K562 (cell line): ENCODE measurements around the gene MBD6. TPM values are rescaled to one million over a fixed set of nuclear protein-coding genes. Genes with fewer than 3 reads are reported as not detected.

ENCODE experiments used
- CREM ChIP-seq: IDR thresholded peaks from 2 replicates; pipeline ENCODE4 v1.6.1; 2014; ENCODE audit warnings: antibody characterized with exemption, low read depth
- DACH1 ChIP-seq: fragments of 450-650 bp; IDR thresholded peaks from 2 replicates; pipeline ENCODE4 v1.6.1; 2018; ENCODE audit not compliant: partially characterized antibody
- ELK1 ChIP-seq: sonication (generic); formaldehyde crosslinking; IDR thresholded peaks from 2 replicates; pipeline ENCODE4 v1.8.1; 2022; ENCODE audit warnings: missing genetic modification reagents
- FOXK1 ChIP-seq: sonication (generic); formaldehyde crosslinking; IDR thresholded peaks from 2 replicates; pipeline ENCODE4 v1.8.0; 2022; ENCODE audit warnings: missing genetic modification reagents, mild to moderate bottlenecking, borderline replicate concordance
- GTF2F1 ChIP-seq: IDR thresholded peaks from 2 replicates; pipeline ENCODE4 v1.6.1; 2011; ENCODE audit warnings: low read depth, low read length, improper control_type of control experiment
- HMBOX1 ChIP-seq: sonication (generic); IDR thresholded peaks from 2 replicates; pipeline ENCODE4 v1.6.1; 2016
- KDM5B ChIP-seq: fragments of 200-600 bp; sonication (generic); IDR thresholded peaks from 2 replicates; pipeline ENCODE4 v1.6.1; 2012; ENCODE audit warnings: low read depth, mild to moderate bottlenecking, moderate library complexity, low read length, control low read depth, inconsistent platforms; ENCODE audit not compliant: insufficient replicate concordance
- KLF6 ChIP-seq: fragments of 250-450 bp; sonication (Bioruptor Pico); IDR thresholded peaks from 2 replicates; pipeline ENCODE4 v1.4.0; 2020; ENCODE audit warnings: mild to moderate bottlenecking, moderate library complexity, borderline replicate concordance
- MIER1 ChIP-seq: fragments of 450-650 bp; IDR thresholded peaks from 2 replicates; pipeline ENCODE4 v1.6.1; 2016; ENCODE audit warnings: antibody characterized with exemption, mild to moderate bottlenecking, low read depth
- NCOA1 ChIP-seq: fragments of 450-650 bp; IDR thresholded peaks from 2 replicates; pipeline ENCODE4 v1.6.1; 2016; ENCODE audit warnings: low read depth
- NFRKB ChIP-seq: fragments of 450-650 bp; IDR thresholded peaks from 2 replicates; pipeline ENCODE4 v1.6.1; 2016; ENCODE audit warnings: low read depth
- POLR2B ChIP-seq: fragments of 450-650 bp; IDR thresholded peaks from 2 replicates; pipeline ENCODE4 v1.6.1; 2018; ENCODE audit warnings: low read depth; ENCODE audit not compliant: partially characterized antibody
- SFPQ ChIP-seq: fragments of 200-400 bp; formaldehyde crosslinking; IDR thresholded peaks from 2 replicates; pipeline ENCODE4 v1.6.1; 2017; ENCODE audit warnings: mild to moderate bottlenecking, low read depth, low read length, moderate library complexity
- STAT5A ChIP-seq: IDR thresholded peaks from 2 replicates; pipeline ENCODE4 v1.6.1; 2012; ENCODE audit warnings: low read length, inconsistent platforms, borderline replicate concordance
- ZBTB12 ChIP-seq: fragments of 250-450 bp; sonication (Bioruptor Pico); IDR thresholded peaks from 2 replicates; pipeline ENCODE4 v1.4.0; 2020
- ZNF217 ChIP-seq: sonication (generic); formaldehyde crosslinking; IDR thresholded peaks from 2 replicates; pipeline ENCODE4 v1.8.0; 2022; ENCODE audit warnings: mild to moderate bottlenecking, missing genetic modification reagents
- ZNF431 ChIP-seq: sonication (generic); formaldehyde crosslinking; IDR thresholded peaks from 2 replicates; pipeline ENCODE4 v1.8.0; 2022; ENCODE audit warnings: mild to moderate bottlenecking, missing genetic modification reagents
- ZNF561 ChIP-seq: fragments of 450-650 bp; formaldehyde crosslinking; conservative IDR thresholded peaks from 2 replicates; pipeline ENCODE4 v1.4.0; 2020; ENCODE audit warnings: mild to moderate bottlenecking, moderate library complexity
- polyA plus RNA-seq, 8 experiments: library from polyadenylated mRNA; depleted of rRNA in 4 of 8; stranded (reverse) in 5 of 8; unstranded in 3 of 8; fragments of >200 nt; fragmentation: Nextera tagmentation in 2 of 8; fragmentation: Illumina TruSeq in 1 of 8; extraction: Ambion mirVana in 2 of 8; extraction: Trizol in 1 of 8; gene quantifications; 2 replicates each; pipeline versions ENCODE4 v1.2.1 to v1.2.3, GENCODE V29; 2011 to 2014; ENCODE audit warnings: inconsistent platforms in 1 of 8, missing spikeins in 1 of 8
- total RNA-seq, 7 experiments: library from RNA; depleted of rRNA in 6 of 7; stranded (reverse); fragments of >200 nt in 6 of 7; fragmentation: Illumina TruSeq in 2 of 7; extraction: Trizol in 2 of 7; gene quantifications; 2 replicates each; pipeline versions ENCODE4 v1.2.1 to v1.2.3, GENCODE V29; 2011 to 2021; ENCODE audit warnings: low replicate concordance in 1 of 7
- TF ChIP-seq, protein P1 (sequence below), 2 experiments: IDR thresholded peaks; 2 replicates each; pipeline ENCODE4 v1.6.1; 2012; ENCODE audit warnings: improper control_type of control experiment in 2 of 2, low read depth in 2 of 2, low read length in 2 of 2, borderline replicate concordance in 1 of 2

Gene MBD6
- total and polyA plus RNA-seq, 9 of the 15 experiments (the other 6 are each of a cell fraction or from before 2014, with no cell fraction given): 2.0 to 54.8 (median 3.8) TPM

DNA sequence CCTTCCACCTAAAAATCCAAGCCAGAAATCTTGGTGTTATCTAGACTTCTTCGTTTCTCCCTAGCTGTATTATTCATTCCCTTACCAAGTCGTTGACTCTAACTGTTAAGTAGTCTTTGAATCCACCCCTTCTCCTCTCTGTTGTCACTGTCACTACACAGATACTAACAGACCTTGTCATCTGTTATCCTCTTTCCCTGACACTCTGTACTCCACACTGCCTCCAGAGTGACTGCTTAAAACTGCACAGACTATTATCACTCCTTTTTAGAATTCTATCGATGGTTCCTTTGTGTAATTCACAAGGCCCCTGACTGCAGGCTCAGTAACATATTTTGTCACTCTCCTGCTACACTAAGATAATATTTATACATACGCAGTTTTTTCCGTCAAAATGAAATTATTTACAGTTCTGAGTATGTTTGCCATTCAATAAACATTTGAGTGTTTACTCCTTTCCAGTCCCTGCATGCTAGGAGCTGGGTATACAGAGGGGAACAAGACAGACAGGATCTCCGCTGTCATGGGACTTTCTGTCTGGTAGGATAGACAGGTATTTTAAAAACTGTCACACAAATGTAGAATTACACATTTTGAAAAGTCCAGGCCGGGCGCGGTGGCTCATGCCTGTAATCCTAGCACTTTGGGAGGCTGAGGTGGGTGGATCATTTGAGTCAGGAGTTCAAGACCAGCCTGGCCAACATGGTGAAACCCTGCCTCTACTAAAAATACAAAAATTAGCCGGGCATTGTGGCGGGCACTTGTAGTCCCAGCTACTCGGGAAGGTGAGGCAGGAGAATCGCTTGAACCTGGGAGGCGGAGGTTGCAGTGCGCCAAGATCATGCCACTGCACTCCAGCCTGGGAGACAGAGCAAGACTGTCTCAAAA, 31.0 kb upstream of the MBD6 start (continued):
- TF ChIP-seq, protein P1, sequence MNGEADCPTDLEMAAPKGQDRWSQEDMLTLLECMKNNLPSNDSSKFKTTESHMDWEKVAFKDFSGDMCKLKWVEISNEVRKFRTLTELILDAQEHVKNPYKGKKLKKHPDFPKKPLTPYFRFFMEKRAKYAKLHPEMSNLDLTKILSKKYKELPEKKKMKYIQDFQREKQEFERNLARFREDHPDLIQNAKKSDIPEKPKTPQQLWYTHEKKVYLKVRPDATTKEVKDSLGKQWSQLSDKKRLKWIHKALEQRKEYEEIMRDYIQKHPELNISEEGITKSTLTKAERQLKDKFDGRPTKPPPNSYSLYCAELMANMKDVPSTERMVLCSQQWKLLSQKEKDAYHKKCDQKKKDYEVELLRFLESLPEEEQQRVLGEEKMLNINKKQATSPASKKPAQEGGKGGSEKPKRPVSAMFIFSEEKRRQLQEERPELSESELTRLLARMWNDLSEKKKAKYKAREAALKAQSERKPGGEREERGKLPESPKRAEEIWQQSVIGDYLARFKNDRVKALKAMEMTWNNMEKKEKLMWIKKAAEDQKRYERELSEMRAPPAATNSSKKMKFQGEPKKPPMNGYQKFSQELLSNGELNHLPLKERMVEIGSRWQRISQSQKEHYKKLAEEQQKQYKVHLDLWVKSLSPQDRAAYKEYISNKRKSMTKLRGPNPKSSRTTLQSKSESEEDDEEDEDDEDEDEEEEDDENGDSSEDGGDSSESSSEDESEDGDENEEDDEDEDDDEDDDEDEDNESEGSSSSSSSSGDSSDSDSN (IDR thresholded peaks at IDR 0.05; ENCODE audit: borderline replicate concordance in 1 of 2, low read depth in 2 of 2, low read length in 2 of 2): no peak
- TF ChIP-seq ZNF431 (no peak), KLF6 (CRISPR knock-in tag) (no peak), POLR2B (peak; percentile 20), FOXK1 (CRISPR knock-in tag) (no peak), DACH1 (no peak), ZNF217 (CRISPR knock-in tag) (no peak), ZBTB12 (CRISPR knock-in tag) (no peak), NFRKB (no peak), SFPQ (no peak), KDM5B (no peak), STAT5A (no peak), ZNF561 (CRISPR knock-in tag) (no peak), HMBOX1 (peak; percentile 66; the same call in 1 of the 2 replicates), ELK1 (no peak), MIER1 (no peak), CREM (0 out of 2 replicates have a peak, but pooled peaks have one; percentile 7), GTF2F1 (no peak), NCOA1 (no peak)
